HEK293 (cell line): ENCODE measurements around the gene SCN5A.

Experiments
- CTCF ChIA-PET: fragments of 350-600 bp; formaldehyde crosslinking; extraction: SDS; loops from one replicate; lab custom pipeline; 2021; ENCODE audit warnings: antibody characterized with exemption; lab: Yijun Ruan, JAX
- POLR2A ChIA-PET: fragments of 300-600 bp; formaldehyde crosslinking; extraction: SDS; loops from one replicate; lab custom pipeline; 2020; ENCODE audit warnings: antibody characterized with exemption, inconsistent platforms; lab: Yijun Ruan, JAX
- H3K27ac ChIP-seq: fragments of 200-500 bp; sonication (Bioruptor generic); 2 replicates; pipeline ENCODE4 v1.5.1; 2014; ENCODE audit warnings: low read depth, low read length, control low read depth, inconsistent platforms; ENCODE audit errors: extremely low read depth
- H3K36me3 ChIP-seq, 2 experiments: fragments of 200-500 bp in 1 of 2; sonication (Bioruptor generic) in 1 of 2; 1 replicate in 1 of 2; 2 replicates in 1 of 2; pipeline ENCODE4 v1.5.1; 2014 to 2017; ENCODE audit warnings: inconsistent platforms in 2 of 2, low read length in 2 of 2; ENCODE audit not compliant: control insufficient read depth in 2 of 2, insufficient read depth in 1 of 2
- H3K4me1 ChIP-seq: fragments of 200-500 bp; sonication (Bioruptor generic); 2 replicates; pipeline ENCODE4 v1.5.1; 2014; ENCODE audit warnings: mild to moderate bottlenecking, low read length, inconsistent platforms; ENCODE audit not compliant: control insufficient read depth, insufficient read depth
- H3K4me3 ChIP-seq: 2 replicates; pipeline ENCODE4 v1.5.1; 2011; ENCODE audit warnings: low read depth, mild to moderate bottlenecking, control low read depth, low read length, moderate library complexity
- H3K9me3 ChIP-seq: fragments of 200-500 bp; sonication (Bioruptor generic); 2 replicates; pipeline ENCODE4 v1.5.1; 2014; ENCODE audit warnings: low read depth, low read length, inconsistent platforms; ENCODE audit not compliant: control insufficient read depth, insufficient read depth
- EGR2 ChIP-seq: fragments of 450-650 bp; formaldehyde crosslinking; IDR thresholded peaks from 2 replicates; pipeline ENCODE4 v1.5.1; 2016; ENCODE audit warnings: low read depth, missing biosample characterization, missing genetic modification characterization
- GFI1B ChIP-seq: fragments of 450-650 bp; formaldehyde crosslinking; IDR thresholded peaks from 2 replicates; pipeline ENCODE4 v1.5.1; 2016; ENCODE audit warnings: missing biosample characterization, missing genetic modification characterization
- GLI2 ChIP-seq: fragments of 450-650 bp; formaldehyde crosslinking; IDR thresholded peaks from 2 replicates; pipeline ENCODE4; 2017; ENCODE audit warnings: missing biosample characterization, missing genetic modification characterization, low read depth, borderline replicate concordance
- MEIS1 ChIP-seq: sonication (generic); formaldehyde crosslinking; IDR thresholded peaks from 2 replicates; pipeline ENCODE4 v1.8.1; 2022; ENCODE audit warnings: missing genetic modification reagents, mild to moderate bottlenecking, borderline replicate concordance
- MZF1 ChIP-seq: fragments of 450-650 bp; formaldehyde crosslinking; IDR thresholded peaks from 2 replicates; pipeline ENCODE4 v1.5.1; 2017; ENCODE audit warnings: missing biosample characterization, missing genetic modification characterization, borderline replicate concordance
- TRIM28 ChIP-seq: IDR thresholded peaks from 2 replicates; pipeline ENCODE4 v1.6.1; 2011; ENCODE audit warnings: low read length, control low read depth, borderline replicate concordance
- YY2 ChIP-seq: fragments of 450-650 bp; formaldehyde crosslinking; IDR thresholded peaks from 2 replicates; pipeline ENCODE4 v1.5.1; 2016; ENCODE audit warnings: missing biosample characterization, missing genetic modification characterization
- ZBTB7A ChIP-seq: fragments of 450-650 bp; formaldehyde crosslinking; IDR thresholded peaks from 2 replicates; pipeline ENCODE4 v1.5.1; 2016; ENCODE audit warnings: low read depth, missing biosample characterization, missing genetic modification characterization
- ZNF10 ChIP-seq: fragments of 450-650 bp; formaldehyde crosslinking; IDR thresholded peaks from 2 replicates; pipeline ENCODE4 v1.5.1; 2017; ENCODE audit warnings: missing biosample characterization, missing genetic modification characterization
- ZNF132 ChIP-seq: fragments of 450-650 bp; formaldehyde crosslinking; IDR thresholded peaks from 2 replicates; pipeline ENCODE4 v1.5.1; 2017; ENCODE audit warnings: missing biosample characterization, missing genetic modification characterization, borderline replicate concordance
- ZNF133 ChIP-seq: fragments of 450-650 bp; formaldehyde crosslinking; IDR thresholded peaks from 2 replicates; pipeline ENCODE4 v1.5.1; 2016; ENCODE audit warnings: missing biosample characterization, missing genetic modification characterization
- ZNF146 ChIP-seq: fragments of 450-650 bp; formaldehyde crosslinking; IDR thresholded peaks from 2 replicates; pipeline ENCODE4 v1.5.1; 2016; ENCODE audit warnings: missing biosample characterization, missing genetic modification characterization
- ZNF157 ChIP-seq: fragments of 450-650 bp; formaldehyde crosslinking; IDR thresholded peaks from 2 replicates; pipeline ENCODE4 v1.5.1; 2016; ENCODE audit warnings: missing biosample characterization, missing genetic modification characterization
- ZNF549 ChIP-seq: fragments of 450-650 bp; IDR thresholded peaks from 2 replicates; pipeline ENCODE4 v1.5.1; 2018; ENCODE audit warnings: missing biosample characterization, missing genetic modification characterization, mild to moderate bottlenecking, inconsistent platforms, moderate library complexity
- ZNF555 ChIP-seq: fragments of 450-650 bp; formaldehyde crosslinking; conservative IDR thresholded peaks from 2 replicates; pipeline ENCODE4 v1.5.1; 2017; ENCODE audit warnings: missing biosample characterization, mild to moderate bottlenecking, missing genetic modification characterization, inconsistent platforms
- ZNF677 ChIP-seq: fragments of 450-650 bp; IDR thresholded peaks from 2 replicates; pipeline ENCODE4 v1.5.0; 2018; ENCODE audit warnings: missing biosample characterization, mild to moderate bottlenecking, missing genetic modification characterization, moderate library complexity
- ZNF792 ChIP-seq: fragments of 450-650 bp; formaldehyde crosslinking; IDR thresholded peaks from 2 replicates; pipeline ENCODE4 v1.5.1; 2016; ENCODE audit warnings: missing biosample characterization, missing genetic modification characterization
- TF ChIP-seq, protein P1 (sequence below): fragments of 450-650 bp; formaldehyde crosslinking; conservative IDR thresholded peaks from 2 replicates; pipeline ENCODE4 v1.5.1; 2016; ENCODE audit warnings: low read depth, missing biosample characterization, missing genetic modification characterization
- TF ChIP-seq, protein P2 (sequence below): fragments of 450-650 bp; formaldehyde crosslinking; IDR thresholded peaks from 2 replicates; pipeline ENCODE4 v1.5.1; 2016; ENCODE audit warnings: missing biosample characterization, missing genetic modification characterization

The SCN5A gene

DNA sequence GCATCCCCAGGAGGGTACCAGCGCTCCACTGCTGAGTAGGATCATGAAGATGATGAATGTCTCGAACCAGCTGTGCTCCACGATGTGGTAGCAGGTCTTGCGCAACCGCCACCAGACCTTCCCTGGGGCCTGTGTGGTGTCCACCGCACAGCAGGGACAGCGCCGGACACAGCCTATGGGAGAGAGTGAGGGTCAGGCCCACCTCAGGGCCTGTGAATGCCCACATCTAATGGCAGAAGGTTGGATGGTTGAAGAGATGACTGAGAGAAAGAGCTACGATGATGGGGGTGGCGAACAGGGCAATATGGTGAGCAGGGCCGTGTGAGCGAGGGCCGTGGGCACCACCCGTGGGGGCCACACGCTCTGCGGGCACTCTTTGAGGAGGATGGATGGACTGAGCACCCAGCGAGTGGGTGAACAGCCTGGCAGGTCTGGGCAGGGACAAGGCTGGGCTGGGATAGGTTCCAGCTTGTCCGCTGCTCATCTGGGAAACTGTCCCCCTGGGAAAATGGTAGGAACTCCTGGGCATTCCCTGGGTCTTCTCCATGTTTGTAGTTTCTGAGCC lies 74.1 kb downstream of the SCN5A start:
- TF ChIP-seq ZNF133 (tag by site-specific recombination): no peak
- TF ChIP-seq ZNF677 (tag by site-specific recombination): no peak
- TF ChIP-seq ZNF132: no peak
- no peak for TF ChIP-seq MZF1 (tag by site-specific recombination)
- no peak for TF ChIP-seq YY2 (tag by site-specific recombination)
- TF ChIP-seq, protein P1, sequence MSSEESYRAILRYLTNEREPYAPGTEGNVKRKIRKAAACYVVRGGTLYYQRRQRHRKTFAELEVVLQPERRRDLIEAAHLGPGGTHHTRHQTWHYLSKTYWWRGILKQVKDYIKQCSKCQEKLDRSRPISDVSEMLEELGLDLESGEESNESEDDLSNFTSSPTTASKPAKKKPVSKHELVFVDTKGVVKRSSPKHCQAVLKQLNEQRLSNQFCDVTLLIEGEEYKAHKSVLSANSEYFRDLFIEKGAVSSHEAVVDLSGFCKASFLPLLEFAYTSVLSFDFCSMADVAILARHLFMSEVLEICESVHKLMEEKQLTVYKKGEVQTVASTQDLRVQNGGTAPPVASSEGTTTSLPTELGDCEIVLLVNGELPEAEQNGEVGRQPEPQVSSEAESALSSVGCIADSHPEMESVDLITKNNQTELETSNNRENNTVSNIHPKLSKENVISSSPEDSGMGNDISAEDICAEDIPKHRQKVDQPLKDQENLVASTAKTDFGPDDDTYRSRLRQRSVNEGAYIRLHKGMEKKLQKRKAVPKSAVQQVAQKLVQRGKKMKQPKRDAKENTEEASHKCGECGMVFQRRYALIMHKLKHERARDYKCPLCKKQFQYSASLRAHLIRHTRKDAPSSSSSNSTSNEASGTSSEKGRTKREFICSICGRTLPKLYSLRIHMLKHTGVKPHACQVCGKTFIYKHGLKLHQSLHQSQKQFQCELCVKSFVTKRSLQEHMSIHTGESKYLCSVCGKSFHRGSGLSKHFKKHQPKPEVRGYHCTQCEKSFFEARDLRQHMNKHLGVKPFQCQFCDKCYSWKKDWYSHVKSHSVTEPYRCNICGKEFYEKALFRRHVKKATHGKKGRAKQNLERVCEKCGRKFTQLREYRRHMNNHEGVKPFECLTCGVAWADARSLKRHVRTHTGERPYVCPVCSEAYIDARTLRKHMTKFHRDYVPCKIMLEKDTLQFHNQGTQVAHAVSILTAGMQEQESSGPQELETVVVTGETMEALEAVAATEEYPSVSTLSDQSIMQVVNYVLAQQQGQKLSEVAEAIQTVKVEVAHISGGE (tag by site-specific recombination): no peak
- TF ChIP-seq MEIS1 (CRISPR knock-in tag): no peak
- no peak for TF ChIP-seq GFI1B (tag by site-specific recombination)
- no peak for TF ChIP-seq ZNF146
- no peak for TF ChIP-seq ZBTB7A (tag by site-specific recombination)
- no peak for TF ChIP-seq EGR2 (tag by site-specific recombination)
- no peak for TF ChIP-seq ZNF792
- TF ChIP-seq GLI2 (tag by site-specific recombination): no peak
- no peak for TF ChIP-seq ZNF549
- TF ChIP-seq ZNF555 (tag by site-specific recombination): no peak
- TF ChIP-seq ZNF157 (tag by site-specific recombination): no peak
- TF ChIP-seq, protein P2, sequence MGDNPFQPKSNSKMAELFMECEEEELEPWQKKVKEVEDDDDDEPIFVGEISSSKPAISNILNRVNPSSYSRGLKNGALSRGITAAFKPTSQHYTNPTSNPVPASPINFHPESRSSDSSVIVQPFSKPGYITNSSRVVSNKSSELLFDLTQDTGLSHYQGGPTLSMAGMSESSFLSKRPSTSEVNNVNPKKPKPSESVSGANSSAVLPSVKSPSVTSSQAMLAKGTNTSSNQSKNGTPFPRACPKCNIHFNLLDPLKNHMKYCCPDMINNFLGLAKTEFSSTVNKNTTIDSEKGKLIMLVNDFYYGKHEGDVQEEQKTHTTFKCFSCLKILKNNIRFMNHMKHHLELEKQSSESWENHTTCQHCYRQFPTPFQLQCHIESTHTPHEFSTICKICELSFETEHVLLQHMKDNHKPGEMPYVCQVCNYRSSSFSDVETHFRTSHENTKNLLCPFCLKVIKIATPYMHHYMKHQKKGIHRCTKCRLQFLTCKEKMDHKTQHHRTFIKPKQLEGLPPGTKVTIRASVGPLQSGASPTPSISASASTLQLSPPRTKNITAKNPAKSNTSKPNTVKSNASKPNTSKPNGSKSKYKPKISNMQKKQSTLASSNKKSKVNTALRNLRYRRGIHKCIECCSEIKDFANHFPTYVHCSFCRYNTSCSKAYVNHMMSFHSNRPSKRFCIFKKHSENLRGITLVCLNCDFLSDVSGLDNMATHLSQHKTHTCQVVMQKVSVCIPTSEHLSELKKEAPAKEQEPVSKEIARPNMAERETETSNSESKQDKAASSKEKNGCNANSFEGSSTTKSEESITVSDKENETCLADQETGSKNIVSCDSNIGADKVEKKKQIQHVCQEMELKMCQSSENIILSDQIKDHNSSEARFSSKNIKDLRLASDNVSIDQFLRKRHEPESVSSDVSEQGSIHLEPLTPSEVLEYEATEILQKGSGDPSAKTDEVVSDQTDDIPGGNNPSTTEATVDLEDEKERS (tag by site-specific recombination): no peak
- TF ChIP-seq TRIM28: no peak
- TF ChIP-seq ZNF10 (tag by site-specific recombination): no peak
- ChIA-PET CTCF (interaction anchor here (0.6 to 1.0 kb wide), 3 partner anchors 21 to 105 kb away, joined by 3 read pairs; no protein-coding TSS in a partner anchor), POLR2A (no interaction called here)
- Histone ChIP-seq H3K27ac (no peak overlapping the region), H3K4me3 (no peak overlapping the region), H3K9me3 (no peaks in the 10 kb centered on the region), H3K36me3 (no peaks in the 10 kb centered on the region), H3K4me1 (no peaks in the 10 kb centered on the region)
